ENCODE data around the gene SMIM35.

- no peak for TF ChIP-seq CTCF (conservative IDR thresholded peaks at IDR 0.05; ENCODE audit: low read depth, low read length)
- TF ChIP-seq USF2 (IDR thresholded peaks at IDR 0.05; ENCODE audit: low read depth, low read length), result no peak
- no peak for TF ChIP-seq FOS (IDR thresholded peaks at IDR 0.05; ENCODE audit: low read depth, low read length)
- no peak for TF ChIP-seq MXI1 (IDR thresholded peaks at IDR 0.05; ENCODE audit: borderline replicate concordance, low read depth, low read length)
- no peak for TF ChIP-seq POLR2A (IDR thresholded peaks at IDR 0.05; ENCODE audit: low read depth, low read length)
- no peak for TF ChIP-seq RAD21 (IDR thresholded peaks at IDR 0.05; ENCODE audit: low read length)
- no peak for TF ChIP-seq MAFK (IDR thresholded peaks at IDR 0.05; ENCODE audit: low read depth, low read length)
- no peak for TF ChIP-seq SMC3 (IDR thresholded peaks at IDR 0.05; ENCODE audit: low read depth, low read length)
- TF ChIP-seq RCOR1 (IDR thresholded peaks at IDR 0.05; ENCODE audit: insufficient replicate concordance, low read length), result no peak
- TF ChIP-seq CEBPB (IDR thresholded peaks at IDR 0.05; ENCODE audit: low read depth, low read length), result no peak
- no peak for TF ChIP-seq BHLHE40 (IDR thresholded peaks at IDR 0.05; ENCODE audit: low read depth, low read length)
- no peak for TF ChIP-seq ELK1 (IDR thresholded peaks at IDR 0.05; ENCODE audit: borderline replicate concordance, low read depth, low read length)
- TF ChIP-seq CHD1 (IDR thresholded peaks at IDR 0.05; ENCODE audit: low read depth, low read length), result no peak
These were observed 26.1 kb upstream of the SMIM35 start for GRCh38 chr11:118112711-118113430.
